ENCODE measurements around the gene MZF1.

MZF1 gene

GRCh38 chr19:58531034-58531840 lies 41.9 kb downstream of the MZF1 start:
- in situ Hi-C loops (cut with MboI; ENCODE audit: low pct_unique_long_range_greater_than_20kb, low sequenced_read_pairs, unreplicated experiment) = no loop called here
- no peak for TF ChIP-seq CTCF (IDR thresholded peaks at IDR 0.05; ENCODE audit: extremely low read depth, insufficient read depth, missing control alignments)
- DNase-seq (ENCODE audit: low spot score) = no peak

- in situ Hi-C loops (cut with MboI; ENCODE audit: low pct_unique_long_range_greater_than_20kb, low sequenced_read_pairs, unreplicated experiment) = no loop called here
Observed at GRCh38 chr19:58529405-58529804, 43.7 kb downstream of the MZF1 start.

DNA sequence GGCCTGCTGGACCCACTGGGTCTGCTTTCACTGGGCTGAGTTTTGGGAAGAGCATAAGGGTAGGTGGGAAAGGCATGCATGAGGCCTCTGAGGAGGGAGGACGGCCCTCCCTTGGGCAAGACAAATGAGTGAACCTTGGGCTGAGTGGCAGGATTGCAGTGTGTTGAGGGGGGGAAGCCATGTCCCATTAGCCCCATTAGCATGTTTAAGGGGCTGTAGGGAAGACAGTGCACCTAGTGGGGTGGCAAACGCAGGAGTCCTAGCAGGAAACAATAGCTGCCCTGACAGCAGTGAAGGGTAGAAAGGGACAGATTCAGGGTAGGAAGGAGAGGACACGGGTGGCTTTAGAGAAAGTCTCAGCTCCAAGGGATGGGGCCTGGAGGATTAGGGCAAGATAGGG lies 50.4 kb downstream of the MZF1 start:
- in situ Hi-C loops (cut with MboI; ENCODE audit: low pct_unique_long_range_greater_than_20kb, low sequenced_read_pairs, unreplicated experiment) = no loop called here
- no peak for TF ChIP-seq CTCF (IDR thresholded peaks at IDR 0.05; ENCODE audit: extremely low read depth, insufficient read depth, missing control alignments)
- DNase-seq (ENCODE audit: low spot score) = no peak

More at GRCh38 chr19:58529405-58529804, 43.7 kb downstream of the MZF1 start:
- no peak for DNase-seq (ENCODE audit: low spot score)
- no peak for TF ChIP-seq CTCF (IDR thresholded peaks at IDR 0.05; ENCODE audit: extremely low read depth, insufficient read depth, missing control alignments)

DNA sequence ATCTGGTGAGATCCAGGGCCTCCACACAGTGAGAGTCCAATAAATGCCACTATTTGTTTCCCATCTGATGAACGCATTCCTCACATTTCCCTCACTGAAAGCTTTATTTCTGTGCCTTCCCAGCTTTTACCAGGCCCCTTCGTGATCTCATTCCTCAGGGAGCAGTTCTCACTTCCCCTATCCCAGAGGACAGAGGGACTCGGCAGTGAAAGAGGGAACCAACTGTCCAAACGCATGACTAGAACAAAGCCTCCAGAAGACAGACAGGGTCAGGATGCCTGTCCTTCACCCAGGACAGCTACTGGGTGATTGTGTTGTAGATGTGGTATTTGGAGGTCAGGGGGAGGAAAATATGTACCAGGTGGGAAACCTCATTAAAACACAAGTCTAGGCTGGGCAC lies 51.5 kb downstream of the MZF1 start:
- in situ Hi-C loops (cut with MboI; ENCODE audit: low pct_unique_long_range_greater_than_20kb, low sequenced_read_pairs, unreplicated experiment) = no loop called here
- DNase-seq (ENCODE audit: low spot score) = no peak
- no peak for TF ChIP-seq CTCF (IDR thresholded peaks at IDR 0.05; ENCODE audit: extremely low read depth, insufficient read depth, missing control alignments)

DNA sequence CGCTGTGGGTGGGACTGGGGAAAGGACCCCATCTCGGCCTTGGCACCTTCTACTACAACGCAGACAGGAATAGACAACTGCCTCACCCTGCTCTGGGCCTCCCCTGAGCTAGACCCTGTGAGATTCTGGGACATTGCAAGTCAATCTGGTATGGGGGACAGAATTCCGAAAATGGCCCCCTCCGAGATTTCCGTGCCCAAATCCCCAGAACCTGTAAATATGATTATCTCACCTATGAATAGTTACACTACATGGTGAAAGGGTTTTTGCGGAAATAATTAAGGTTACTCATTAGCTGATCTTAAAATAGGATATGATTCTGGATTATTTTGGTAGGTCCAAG lies 52.9 kb downstream of the MZF1 start:
- no peak for TF ChIP-seq CTCF (IDR thresholded peaks at IDR 0.05; ENCODE audit: extremely low read depth, insufficient read depth, missing control alignments)
- DNase-seq (ENCODE audit: low spot score) = no peak
- in situ Hi-C loops (cut with MboI; ENCODE audit: low pct_unique_long_range_greater_than_20kb, low sequenced_read_pairs, unreplicated experiment) = no loop called here

GRCh38 chr19:58519355-58520256 lies 53.5 kb downstream of the MZF1 start, which contains the start of gene ZBTB45:
Gene ZBTB45, minus strand, starts transcription at chr19:58519810. Its CDS starts 2,137 bp downstream, at chr19:58517673.
- peak; percentile 91 for DNase-seq (ENCODE audit: low spot score)
- TF ChIP-seq CTCF (IDR thresholded peaks at IDR 0.05; ENCODE audit: extremely low read depth, insufficient read depth, missing control alignments) = peak; percentile 88
- in situ Hi-C loops (cut with MboI; ENCODE audit: low pct_unique_long_range_greater_than_20kb, low sequenced_read_pairs, unreplicated experiment) = no loop called here
